Stimulated activated CD4-positive, alpha-beta T cell treated with anti-CD3 and anti-CD28 coated beads, Interleukin-1b, Interleukin-23, amount 100 ng/mL, for 4 hours (primary cell): ENCODE data around the gene KIDINS220.

Experiments used
- DNase-seq, 2 donors: peaks; one replicate each; pipeline ENCODE4 v3.0.0-alpha.2; 2020; ENCODE audit warnings: low read depth in 2 of 2

KIDINS220 gene

DNA sequence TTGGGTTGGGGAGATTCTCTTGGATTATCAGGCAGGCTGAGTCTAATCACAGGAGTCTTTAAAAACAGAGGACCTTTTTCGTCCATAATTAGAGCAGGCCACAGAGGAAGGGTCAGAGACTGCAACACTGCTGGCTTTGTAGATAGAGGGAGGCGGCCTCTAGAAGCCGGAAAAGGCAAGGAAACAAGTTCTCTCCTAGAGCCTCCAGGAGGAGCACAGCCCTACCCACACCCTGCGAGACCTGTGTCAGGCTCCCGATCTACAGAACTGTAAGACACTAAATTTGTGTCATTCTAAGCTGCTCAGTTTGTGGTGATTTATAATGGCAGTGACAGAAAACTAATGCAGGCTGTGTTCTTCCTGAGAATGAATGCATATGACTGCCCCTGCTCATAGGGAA, 140.2 kb downstream of the KIDINS220 start:
- DNase-seq, result no peak

DNA sequence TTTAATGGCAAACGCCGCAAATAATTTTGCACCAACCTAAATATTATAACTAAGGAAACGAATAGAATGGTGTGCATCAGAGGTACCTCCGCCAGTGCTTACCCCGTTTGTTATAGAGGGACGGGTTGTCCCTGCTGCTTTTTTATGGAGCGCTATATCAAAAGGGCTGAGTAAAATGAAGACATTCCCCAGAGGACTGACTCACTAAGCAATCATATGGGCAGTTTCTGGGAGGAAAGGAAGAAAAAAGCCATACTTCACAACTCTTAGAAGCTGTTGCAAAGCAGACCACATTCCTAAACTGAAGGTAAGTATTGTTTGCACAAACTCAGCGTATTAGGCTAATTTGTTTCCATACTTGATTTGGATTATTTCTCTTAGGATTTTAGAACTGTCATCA, 142.7 kb downstream of the KIDINS220 start:
- DNase-seq, result no peak

GRCh38 chr2:8693157-8693821, 144.1 kb downstream of the KIDINS220 start:
- DNase-seq, result no peak

GRCh38 chr2:8692783-8693156, 144.6 kb downstream of the KIDINS220 start:
- DNase-seq, result no peak

- DNase-seq, result no peak
Observed at GRCh38 chr2:8691859-8692437, 145.5 kb downstream of the KIDINS220 start.

DNA sequence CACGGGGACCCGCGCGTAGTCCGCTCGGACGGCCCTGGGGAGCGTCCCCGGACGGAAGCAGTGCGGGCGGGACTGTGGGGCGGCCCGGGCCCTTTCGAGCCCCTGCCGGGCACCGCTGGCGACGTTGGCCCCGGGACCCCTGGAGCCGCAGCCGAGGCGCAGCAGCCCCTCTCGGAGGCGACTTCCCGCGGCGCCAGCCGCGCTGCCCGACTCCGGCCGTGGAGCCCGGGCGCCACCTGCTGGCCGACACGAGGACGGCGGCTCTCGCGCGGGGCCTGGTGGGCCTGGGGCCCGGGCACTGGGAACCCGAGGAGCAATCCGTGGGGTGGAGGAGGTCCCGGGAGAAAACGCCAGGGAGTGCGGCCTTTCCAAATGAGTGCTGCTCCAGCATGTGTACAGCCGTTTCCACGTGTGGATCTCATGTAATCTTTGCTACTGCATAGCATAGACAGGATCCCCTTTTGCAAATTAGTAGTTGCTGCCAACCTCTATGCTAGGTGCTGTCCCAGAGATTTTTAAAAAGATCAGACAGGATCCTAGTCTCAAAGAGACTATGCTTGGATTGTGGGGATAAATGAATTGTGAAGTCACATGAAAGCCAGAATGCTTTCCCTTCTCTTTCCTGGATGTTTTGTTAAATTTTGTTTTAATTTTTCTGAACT, 151.6 kb downstream of the KIDINS220 start:
- DNase-seq, result peak; percentile 79 to 81

GRCh38 chr2:8684878-8685696, 152.3 kb downstream of the KIDINS220 start:
- peak; percentile 29 to 46 for DNase-seq

DNA sequence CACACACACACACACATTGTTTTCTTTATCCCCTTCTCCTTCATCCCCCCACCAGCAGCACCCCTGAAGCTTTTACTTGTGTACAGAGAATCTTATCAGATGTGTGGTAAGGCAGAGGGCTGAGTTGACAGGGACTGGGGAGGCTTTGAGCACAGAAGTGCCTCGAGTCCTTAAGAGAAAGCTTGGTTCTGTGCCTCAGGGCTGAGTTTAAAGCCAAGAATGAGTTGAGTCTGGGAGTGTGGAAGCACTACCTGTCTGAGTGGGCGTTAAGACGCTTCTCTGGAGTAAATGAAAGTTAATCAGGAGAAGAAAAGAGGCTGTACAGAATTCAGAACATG, 152.9 kb downstream of the KIDINS220 start:
- no peak for DNase-seq

DNA sequence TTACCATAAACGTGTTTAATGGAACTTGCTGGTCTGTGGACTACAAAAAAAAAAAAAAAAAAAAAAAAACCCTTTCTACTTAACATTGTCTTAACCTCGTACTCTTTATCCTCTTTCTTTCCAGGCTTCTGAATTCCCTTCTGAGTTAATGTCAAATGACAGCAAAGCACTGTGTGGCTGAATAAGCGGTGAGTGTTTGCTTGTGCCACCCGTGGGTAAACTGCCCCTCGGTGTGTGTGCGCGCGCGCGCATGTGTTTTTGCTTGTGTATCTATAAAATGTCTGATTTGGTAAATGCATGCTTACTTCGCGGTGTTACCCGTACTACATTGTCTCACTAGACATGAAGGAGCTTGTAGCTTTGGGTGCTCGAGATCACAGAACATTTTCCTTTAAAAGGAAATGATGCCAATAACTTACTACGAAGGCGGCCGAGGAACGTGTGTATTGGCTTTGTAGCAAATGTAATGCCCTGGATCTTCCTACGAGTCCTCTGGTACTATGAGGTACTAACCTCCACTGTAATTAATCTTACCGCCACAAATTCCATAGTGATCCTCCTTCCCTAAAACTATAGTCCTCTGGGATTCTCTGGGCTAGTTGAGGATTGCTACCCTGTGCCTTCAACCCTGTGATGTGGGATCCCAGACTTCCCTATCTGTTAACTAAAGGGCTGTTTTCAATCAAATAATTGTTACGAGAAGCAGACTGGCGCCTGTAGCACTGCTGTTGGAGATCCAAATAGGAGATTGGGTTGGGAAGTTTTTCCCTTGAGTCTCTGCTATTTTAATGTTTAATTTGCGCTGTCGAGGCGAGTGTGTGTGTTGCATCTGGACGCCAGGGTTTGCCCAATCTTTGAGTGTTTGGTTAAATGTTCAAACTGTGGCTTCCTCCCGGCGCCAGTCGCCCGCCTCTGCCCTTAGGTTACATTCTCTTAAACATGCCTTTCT, 154.4 kb downstream of the KIDINS220 start:
- peak in 1 of 2 donors; percentile 34 for DNase-seq

GRCh38 chr2:8681786-8682692, 155.4 kb downstream of the KIDINS220 start, which contains the start of gene ID2:
ID2 (plus strand) TSS chr2:8682056; CDS start chr2:8682166, 110 bp downstream.
- DNase-seq, result peak; percentile 97 to 99

DNA sequence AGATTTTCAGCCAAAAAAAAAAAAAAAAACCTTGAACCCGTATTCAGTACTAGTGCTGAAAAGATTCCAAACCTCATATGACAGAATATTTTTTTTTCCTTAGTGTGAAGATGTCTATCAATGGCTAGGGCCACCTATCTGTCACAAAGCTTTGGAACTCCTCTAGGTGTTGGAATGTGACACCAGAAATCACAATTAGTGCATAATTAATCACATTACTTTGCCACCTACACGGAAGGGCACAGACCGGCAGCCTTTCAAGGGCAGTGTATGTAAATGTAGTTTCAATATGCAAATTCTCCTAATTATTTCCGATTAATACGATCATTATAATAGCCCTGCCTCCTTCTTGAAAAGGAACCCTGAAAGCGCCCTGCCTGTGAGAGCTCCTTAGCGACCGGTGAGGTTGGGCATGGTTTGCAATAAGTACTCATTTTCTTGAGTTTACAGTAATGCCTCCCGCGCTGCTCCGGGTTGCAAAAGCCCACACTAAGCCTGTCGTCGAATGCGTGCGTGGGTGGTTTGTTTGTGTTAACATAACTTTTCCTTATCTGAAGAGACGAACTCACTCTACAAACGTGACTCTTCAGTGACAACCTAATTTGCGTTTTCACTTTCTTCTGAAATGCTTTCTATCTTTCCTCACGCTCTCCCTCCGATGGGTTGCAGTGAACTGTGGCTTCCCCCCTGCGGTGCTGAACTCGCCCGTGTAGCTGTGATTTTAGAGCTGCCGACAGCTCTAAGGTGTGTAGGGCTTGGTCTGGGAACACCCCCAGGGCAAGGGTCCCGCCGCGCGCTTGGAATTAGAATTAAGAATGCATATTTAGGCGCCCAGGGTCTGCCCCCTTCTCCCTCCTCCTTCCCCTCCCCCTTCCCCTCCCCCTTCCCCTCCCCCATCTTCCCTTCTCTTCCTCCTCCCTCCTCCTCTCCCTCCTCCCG, 156.3 kb downstream of the KIDINS220 start:
- DNase-seq, result peak; percentile 66 to 74

DNA sequence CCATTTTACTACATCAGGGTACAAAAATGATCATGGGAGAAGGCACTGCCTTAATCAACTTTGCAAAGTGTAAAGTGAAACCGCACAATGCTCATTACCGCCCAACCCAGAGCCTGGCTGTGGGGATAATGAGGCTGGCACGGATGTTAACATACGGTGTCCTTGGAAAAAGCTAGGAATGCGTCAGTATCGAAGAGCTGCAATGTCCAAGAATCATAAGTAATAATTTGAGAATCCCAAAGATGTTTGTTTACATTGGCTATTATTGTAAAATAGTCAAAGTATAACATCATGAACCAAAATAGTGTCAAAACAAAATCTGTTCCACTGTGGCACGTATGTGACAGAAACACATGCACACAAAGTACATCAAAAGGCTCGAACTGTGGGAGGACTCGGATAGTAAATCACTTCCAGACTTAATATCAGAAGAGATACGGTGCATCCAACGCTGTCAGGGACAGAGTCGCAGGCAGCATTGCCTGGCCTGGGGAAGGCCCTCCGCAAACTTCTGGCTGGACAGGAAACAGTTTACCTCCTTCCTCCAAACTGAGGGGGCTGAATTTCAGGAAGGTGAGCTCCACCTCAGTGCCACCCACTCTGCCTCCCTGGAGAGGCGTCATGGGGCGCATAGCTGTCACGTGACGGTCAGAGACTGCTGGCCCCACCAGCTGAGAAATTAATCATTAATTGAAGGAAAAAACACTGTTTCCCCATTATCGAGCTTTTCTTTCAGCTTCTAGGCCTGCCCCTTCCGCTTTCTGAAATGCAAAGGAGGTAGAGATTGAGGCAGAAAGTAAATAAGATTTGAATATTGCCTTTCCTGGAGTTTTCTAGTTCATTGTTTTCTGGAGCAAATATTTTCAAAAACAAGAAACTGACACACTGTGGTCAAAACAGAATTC, 157.3 kb downstream of the KIDINS220 start:
- DNase-seq, result no peak

DNA sequence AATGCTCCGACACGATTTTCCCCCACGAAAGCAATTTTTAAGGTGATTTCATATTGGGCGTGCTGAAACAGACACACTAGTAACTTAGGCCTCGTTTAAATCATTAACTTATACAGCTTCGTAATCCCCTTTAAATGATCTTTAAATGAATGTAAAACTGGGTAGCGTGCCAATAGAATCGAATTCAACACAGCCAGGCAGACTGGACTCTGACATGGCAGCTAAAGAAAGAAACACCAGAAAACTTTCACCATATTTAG, 157.9 kb downstream of the KIDINS220 start:
- no peak for DNase-seq
